Mesothelial cell of epicardium (in vitro differentiated cells): Measurements from ENCODE around the gene SCTR. TPM values are rescaled to one million over a fixed set of nuclear protein-coding genes. Genes with fewer than 3 reads are reported as not detected.

ENCODE experiments used
- DNase-seq, 2 experiments: peaks; one replicate each; pipeline ENCODE4 v3.0.0; 2021; ENCODE audit warnings: low spot score in 2 of 2; ENCODE audit not compliant: unreplicated experiment in 2 of 2
- H3K27ac Mint-ChIP-seq: 2 replicates; pipeline ENCODE4 v1.8.0; 2021; ENCODE audit warnings: mixed read lengths
- H3K27me3 Mint-ChIP-seq: 2 replicates; pipeline ENCODE4 v1.8.0; 2021; ENCODE audit warnings: low read depth, mixed read lengths
- H3K36me3 Mint-ChIP-seq: 2 replicates; pipeline ENCODE4 v1.8.0; 2021; ENCODE audit warnings: mixed read lengths
- H3K4me1 Mint-ChIP-seq: 2 replicates; pipeline ENCODE4 v1.8.0; 2021; ENCODE audit warnings: mixed read lengths
- H3K4me3 Mint-ChIP-seq: 2 replicates; pipeline ENCODE4 v1.8.0; 2021; ENCODE audit warnings: mild to moderate bottlenecking, moderate library complexity, mixed read lengths
- H3K9me3 Mint-ChIP-seq: 2 replicates; pipeline ENCODE4 v1.8.0; 2021; ENCODE audit warnings: mixed read lengths
- CTCF ChIP-seq: fragments of 200-600 bp; sonication (generic); IDR thresholded peaks from one replicate; pipeline ENCODE4 v1.5.0; 2021; ENCODE audit warnings: antibody characterized with exemption; ENCODE audit not compliant: unreplicated experiment
- total RNA-seq: library from RNA; stranded (reverse); gene quantifications from 3 replicates; pipeline ENCODE4 v1.2.1, GENCODE V29; 2021

SCTR gene
- total RNA-seq, 1 donor from 2014 or later, result 1.3 TPM

- Mint-ChIP-seq H3K9me3 (peaks cover 6% of the 10 kb centered on the region), H3K4me1 (no peaks in the 10 kb centered on the region), H3K4me3 (no peak overlapping the region), H3K27ac (no peak overlapping the region), H3K36me3 (no peaks in the 10 kb centered on the region), H3K27me3 (peaks cover 3% of the 10 kb centered on the region)
- DNase-seq, result no peak
- no peak for TF ChIP-seq CTCF
These were observed 121.4 kb downstream of the SCTR start for GRCh38 chr2:119402645-119403560.

- Mint-ChIP-seq H3K9me3 (peaks cover 6% of the 10 kb centered on the region), H3K36me3 (no peaks in the 10 kb centered on the region), H3K27me3 (peaks cover 3% of the 10 kb centered on the region), H3K27ac (no peak overlapping the region), H3K4me3 (no peak overlapping the region), H3K4me1 (no peaks in the 10 kb centered on the region)
- no peak for TF ChIP-seq CTCF
- DNase-seq, result no peak
These were observed 122.2 kb downstream of the SCTR start for GRCh38 chr2:119402106-119402505.

GRCh38 chr2:119397196-119397595 is 127.1 kb downstream of the SCTR start:
- no peaks in the 10 kb centered on the region for H3K36me3 Mint-ChIP-seq
- H3K9me3 Mint-ChIP-seq, result peaks cover 3% of the 10 kb centered on the region
- no peaks in the 10 kb centered on the region for H3K4me1 Mint-ChIP-seq
- H3K27ac Mint-ChIP-seq, result no peak overlapping the region
- H3K27me3 Mint-ChIP-seq, result peaks cover 3% of the 10 kb centered on the region
- DNase-seq, result no peak
- TF ChIP-seq CTCF, result no peak
- H3K4me3 Mint-ChIP-seq, result no peak overlapping the region

GRCh38 chr2:119393971-119394748 is 130.1 kb downstream of the SCTR start:
- Mint-ChIP-seq H3K4me3 (no peak overlapping the region), H3K36me3 (no peaks in the 10 kb centered on the region), H3K27me3 (no peaks in the 10 kb centered on the region), H3K4me1 (peaks cover 12% of the 10 kb centered on the region), H3K9me3 (no peaks in the 10 kb centered on the region), H3K27ac (no peak overlapping the region)
- no peak for DNase-seq
- TF ChIP-seq CTCF, result no peak

Other genes starting within 250 kb of the SCTR start
- 8.4 to 12.2 TPM (median 9.2 TPM) in 3 replicates for gene C2orf76, start 157.6 kb downstream of the SCTR start, total RNA-seq
- 38.9 to 44.9 TPM (median 43.3 TPM) in 3 replicates for gene DBI, start 157.5 kb downstream of the SCTR start, total RNA-seq
- 11.9 to 13.6 TPM (median 12.6 TPM) in 3 replicates for gene TMEM37, start 92.6 kb downstream of the SCTR start, total RNA-seq
- 3.5 to 4.6 TPM (median 4.5 TPM) in 3 replicates for gene CFAP221, start 20.0 kb upstream of the SCTR start, total RNA-seq
- 15.2 to 15.8 TPM (median 15.7 TPM) in 3 replicates for gene TMEM177, start 154.7 kb upstream of the SCTR start, total RNA-seq
- gene PTPN4, start 235.4 kb upstream of the SCTR start, total RNA-seq, result 47.5 to 51.7 TPM (median 49.1 TPM) in 3 replicates